Lower lobe of right lung (tissue), 2 donors: ENCODE data around the gene SLC30A10. TPM values are rescaled to one million over a fixed set of nuclear protein-coding genes. Genes with fewer than 3 reads are reported as not detected.
"Not testable (repeated sequence)": the region's sequence is repeated elsewhere in the genome, so short reads cannot be mapped to it uniquely, and the experiment has no call there.

Experiments
- ATAC-seq, 2 donors: fragments of 200-7000 bp; cut with Tn5 transposase; one replicate each; pipeline ENCODE4 v1.9.1; 2020 to 2022; ENCODE audit warnings: mild to moderate bottlenecking in 2 of 2, moderate library complexity in 2 of 2
- DNase-seq: peaks from one replicate; pipeline ENCODE4 v3.0.0-alpha.2; 2020
- H3K27ac ChIP-seq: fragments of 200-600 bp; one replicate; pipeline ENCODE4 v1.8.0; 2022
- H3K27me3 ChIP-seq: fragments of 200-600 bp; one replicate; pipeline ENCODE4 v1.8.0; 2022; ENCODE audit warnings: low read depth
- H3K36me3 ChIP-seq: fragments of 200-600 bp; one replicate; pipeline ENCODE4 v1.8.0; 2022; ENCODE audit warnings: mild to moderate bottlenecking
- H3K4me1 ChIP-seq: fragments of 200-600 bp; one replicate; pipeline ENCODE4 v1.8.0; 2022
- H3K4me3 ChIP-seq: fragments of 200-600 bp; one replicate; pipeline ENCODE4 v1.8.0; 2022; ENCODE audit warnings: mild to moderate bottlenecking
- H3K9me3 ChIP-seq: fragments of 200-600 bp; one replicate; pipeline ENCODE4 v1.8.0; 2022
- CTCF ChIP-seq: fragments of 200-600 bp; IDR thresholded peaks from one replicate; pipeline ENCODE4 v1.8.0; 2022; ENCODE audit warnings: antibody characterized with exemption, mild to moderate bottlenecking
- intact Hi-C: fragments of 100-400 bp; cut with DNase I; formaldehyde crosslinking; loops from one replicate; pipeline ENCODE4 v1.11.0; 2022
- total RNA-seq: library from RNA; stranded (reverse); fragmentation: NEBNext Ultra II Directional; extraction: Animal tissue kit (Norgen Biotek cat#: 25700); gene quantifications from one replicate; pipeline ENCODE4 v1.2.1, GENCODE V29; 2021
- donor health status: DM: no; HTN: yes; CAD: no; lungs with severe emphysema.

The SLC30A10 gene
- total RNA-seq, 1 donor from 2014 or later, result not detected

GRCh38 chr1:219954052-219954451 is 25.7 kb upstream of the SLC30A10 start:
- Histone ChIP-seq H3K27ac (no peak overlapping the region), H3K4me1 (no peaks in the 10 kb centered on the region), H3K4me3 (no peak overlapping the region), H3K9me3 (no peaks in the 10 kb centered on the region), H3K27me3 (no peaks in the 10 kb centered on the region), H3K36me3 (no peaks in the 10 kb centered on the region)
- ATAC-seq (no peak), DNase-seq (no peak)
- intact Hi-C loops, result no loop called here
- TF ChIP-seq CTCF, result no peak

- Histone ChIP-seq H3K4me1 (no peaks in the 10 kb centered on the region), H3K27ac (no peak overlapping the region), H3K27me3 (no peaks in the 10 kb centered on the region), H3K36me3 (no peaks in the 10 kb centered on the region), H3K9me3 (no peaks in the 10 kb centered on the region), H3K4me3 (no peak overlapping the region)
- no peak for ATAC-seq
- no peak for DNase-seq
- intact Hi-C loops, result no loop called here
- no peak for TF ChIP-seq CTCF
Measured at GRCh38 chr1:219952361-219952760, 24.0 kb upstream of the SLC30A10 start.

- H3K27ac ChIP-seq, H3K9me3 ChIP-seq, ATAC-seq, H3K27me3 ChIP-seq, DNase-seq, H3K4me1 ChIP-seq, H3K36me3 ChIP-seq, H3K4me3 ChIP-seq, intact Hi-C loops: not testable (repeated sequence)
Measured at GRCh38 chr1:219949227-219949626, 20.9 kb upstream of the SLC30A10 start.

GRCh38 chr1:219948766-219949165 is 20.4 kb upstream of the SLC30A10 start:
- H3K27ac ChIP-seq, H3K4me1 ChIP-seq, intact Hi-C loops, H3K36me3 ChIP-seq, H3K9me3 ChIP-seq, ATAC-seq, H3K4me3 ChIP-seq, H3K27me3 ChIP-seq, DNase-seq: not testable (repeated sequence)

- no peak for TF ChIP-seq CTCF
- no peak overlapping the region for H3K4me3 ChIP-seq
- ATAC-seq (no peak), DNase-seq (no peak)
- H3K9me3 ChIP-seq, result no peaks in the 10 kb centered on the region
- H3K27me3 ChIP-seq, result peaks cover 5% of the 10 kb centered on the region
- no peaks in the 10 kb centered on the region for H3K4me1 ChIP-seq
- intact Hi-C loops, result no loop called here
- no peaks in the 10 kb centered on the region for H3K36me3 ChIP-seq
- H3K27ac ChIP-seq, result no peak overlapping the region
Measured at GRCh38 chr1:219945795-219946194, 17.4 kb upstream of the SLC30A10 start.

- no peak for TF ChIP-seq CTCF
- intact Hi-C loops, result no loop called here
- H3K4me1 ChIP-seq, result no peaks in the 10 kb centered on the region
Measured at GRCh38 chr1:219941179-219942118, 13.1 kb upstream of the SLC30A10 start.

More at GRCh38 chr1:219941179-219942118, 13.1 kb upstream of the SLC30A10 start:
- H3K9me3 ChIP-seq, result no peaks in the 10 kb centered on the region
- ATAC-seq, result no peak
- peaks cover 5% of the 10 kb centered on the region for H3K27me3 ChIP-seq
- H3K4me3 ChIP-seq, result no peak overlapping the region
- H3K27ac ChIP-seq, result no peak overlapping the region
- no peaks in the 10 kb centered on the region for H3K36me3 ChIP-seq
- no peak for DNase-seq
